Measurements from ENCODE around the gene NIP7.

Gene NIP7

GRCh38 chr16:69315486-69316311 lies 23.9 kb upstream of the NIP7 start:
- TF ChIP-seq CTCF (conservative IDR thresholded peaks at IDR 0.05; ENCODE audit: low read depth, low read length) = no peak
- Histone ChIP-seq H3K4me2 (no peak overlapping the region), H3K4me3 (IDR thresholded peaks at IDR 0.05; ENCODE audit: insufficient read depth, low read depth, low read length) (no peak overlapping the region), H3K4me1 (ENCODE audit: low read depth, poor library complexity, severe bottlenecking) (peaks cover 18% of the 10 kb centered on the region), H3K79me2 (ENCODE audit: insufficient read depth, low read depth) (peaks cover 35% of the 10 kb centered on the region), H3K9ac (no peak overlapping the region), H3K27ac (no peak overlapping the region), H3K36me3 (ENCODE audit: insufficient read depth) (no peaks in the 10 kb centered on the region; the same call in 1 of the 2 replicates), H2AFZ (ENCODE audit: low read depth) (no peak overlapping the region), H3K27me3 (ENCODE audit: insufficient read depth, low read depth) (no peaks in the 10 kb centered on the region), H4K20me1 (ENCODE audit: insufficient read depth) (no peaks in the 10 kb centered on the region)

GRCh38 chr16:69316595-69317034 lies 23.0 kb upstream of the NIP7 start:
- Histone ChIP-seq H3K9ac (no peak overlapping the region), H3K4me2 (no peak overlapping the region), H3K27me3 (ENCODE audit: insufficient read depth, low read depth) (no peaks in the 10 kb centered on the region), H3K79me2 (ENCODE audit: insufficient read depth, low read depth) (peaks cover 35% of the 10 kb centered on the region), H3K4me3 (IDR thresholded peaks at IDR 0.05; ENCODE audit: insufficient read depth, low read depth, low read length) (no peak overlapping the region), H3K4me1 (ENCODE audit: low read depth, poor library complexity, severe bottlenecking) (peaks cover 17% of the 10 kb centered on the region), H2AFZ (ENCODE audit: low read depth) (no peak overlapping the region), H3K27ac (no peak overlapping the region), H3K36me3 (ENCODE audit: insufficient read depth) (no peaks in the 10 kb centered on the region; the same call in 1 of the 2 replicates), H4K20me1 (ENCODE audit: insufficient read depth) (no peaks in the 10 kb centered on the region)
- no peak for TF ChIP-seq CTCF (conservative IDR thresholded peaks at IDR 0.05; ENCODE audit: low read depth, low read length)

GRCh38 chr16:69318177-69318910 lies 21.2 kb upstream of the NIP7 start:
- Histone ChIP-seq H3K36me3 (ENCODE audit: insufficient read depth) (no peaks in the 10 kb centered on the region; the same call in 1 of the 2 replicates), H3K79me2 (ENCODE audit: insufficient read depth, low read depth) (peaks cover 17% of the 10 kb centered on the region)

GRCh38 chr16:69318911-69319289 lies 20.7 kb upstream of the NIP7 start:
- H3K79me2 ChIP-seq (ENCODE audit: insufficient read depth, low read depth) = peaks cover 12% of the 10 kb centered on the region

More at GRCh38 chr16:69318177-69318910, 21.2 kb upstream of the NIP7 start:
- Histone ChIP-seq H3K4me2 (no peak overlapping the region), H3K9ac (no peak overlapping the region), H3K4me1 (ENCODE audit: low read depth, poor library complexity, severe bottlenecking) (peaks cover 3% of the 10 kb centered on the region), H3K4me3 (IDR thresholded peaks at IDR 0.05; ENCODE audit: insufficient read depth, low read depth, low read length) (no peak overlapping the region), H3K27me3 (ENCODE audit: insufficient read depth, low read depth) (no peaks in the 10 kb centered on the region), H3K27ac (no peak overlapping the region), H4K20me1 (ENCODE audit: insufficient read depth) (no peaks in the 10 kb centered on the region), H2AFZ (ENCODE audit: low read depth) (no peak overlapping the region)
- TF ChIP-seq CTCF (conservative IDR thresholded peaks at IDR 0.05; ENCODE audit: low read depth, low read length) = no peak

More at GRCh38 chr16:69318911-69319289, 20.7 kb upstream of the NIP7 start:
- H3K4me3 ChIP-seq (IDR thresholded peaks at IDR 0.05; ENCODE audit: insufficient read depth, low read depth, low read length) = no peak overlapping the region
- no peaks in the 10 kb centered on the region for H3K4me1 ChIP-seq (ENCODE audit: low read depth, poor library complexity, severe bottlenecking)
- no peak overlapping the region for H3K4me2 ChIP-seq
- H2AFZ ChIP-seq (ENCODE audit: low read depth) = no peak overlapping the region
- no peaks in the 10 kb centered on the region; the same call in 1 of the 2 replicates for H3K36me3 ChIP-seq (ENCODE audit: insufficient read depth)
- TF ChIP-seq CTCF (conservative IDR thresholded peaks at IDR 0.05; ENCODE audit: low read depth, low read length) = no peak
- H3K9ac ChIP-seq = no peak overlapping the region
- no peak overlapping the region for H3K27ac ChIP-seq
- no peaks in the 10 kb centered on the region for H3K27me3 ChIP-seq (ENCODE audit: insufficient read depth, low read depth)
- no peaks in the 10 kb centered on the region for H4K20me1 ChIP-seq (ENCODE audit: insufficient read depth)

Data from KMS-11 (cell line).